Endothelial cell (in vitro differentiated cells): ENCODE results near the gene CADM4. TPM values are rescaled to one million over a fixed set of nuclear protein-coding genes. Genes with fewer than 3 reads are reported as not detected.
"Not testable (repeated sequence)": the region's sequence is repeated elsewhere in the genome, so short reads cannot be mapped to it uniquely, and the experiment has no call there.

Experiments
- DNase-seq: peaks from one replicate; pipeline ENCODE4 v3.0.0; 2021; ENCODE audit warnings: low spot score
- H3K27ac Mint-ChIP-seq: one replicate; pipeline ENCODE4 v1.8.0; 2021; ENCODE audit warnings: mixed read lengths, inconsistent platforms; ENCODE audit not compliant: unreplicated experiment
- H3K27me3 Mint-ChIP-seq: one replicate; pipeline ENCODE4 v1.8.0; 2021; ENCODE audit warnings: mild to moderate bottlenecking, moderate library complexity, mixed read lengths, inconsistent platforms; ENCODE audit not compliant: unreplicated experiment
- H3K36me3 Mint-ChIP-seq: one replicate; pipeline ENCODE4 v1.8.0; 2021; ENCODE audit warnings: mild to moderate bottlenecking, low read depth, mixed read lengths, inconsistent platforms; ENCODE audit not compliant: unreplicated experiment
- H3K4me1 Mint-ChIP-seq: one replicate; pipeline ENCODE4 v1.8.0; 2021; ENCODE audit warnings: mild to moderate bottlenecking, mixed read lengths, inconsistent platforms; ENCODE audit not compliant: unreplicated experiment
- H3K4me3 Mint-ChIP-seq: one replicate; pipeline ENCODE4 v1.8.0; 2021; ENCODE audit warnings: mild to moderate bottlenecking, mixed read lengths, inconsistent platforms; ENCODE audit not compliant: unreplicated experiment
- H3K9me3 Mint-ChIP-seq: one replicate; pipeline ENCODE4 v1.8.0; 2021; ENCODE audit warnings: mixed read lengths, inconsistent platforms; ENCODE audit not compliant: unreplicated experiment
- total RNA-seq: library from RNA; stranded (reverse); fragmentation: NEBNext Ultra II Directional; extraction: Animal tissue kit (Norgen Biotek cat#: 25700); gene quantifications from one replicate; pipeline ENCODE4 v1.2.1, GENCODE V29; 2021; ENCODE audit not compliant: unreplicated experiment
- TF ChIP-seq, protein P1 (sequence below): fragments of 200-600 bp; sonication (generic); IDR thresholded peaks from one replicate; pipeline ENCODE4 v1.5.0; 2021; ENCODE audit warnings: antibody characterized with exemption; ENCODE audit not compliant: unreplicated experiment

CADM4 gene
- total RNA-seq, 1 donor from 2014 or later = 21.1 TPM

DNA sequence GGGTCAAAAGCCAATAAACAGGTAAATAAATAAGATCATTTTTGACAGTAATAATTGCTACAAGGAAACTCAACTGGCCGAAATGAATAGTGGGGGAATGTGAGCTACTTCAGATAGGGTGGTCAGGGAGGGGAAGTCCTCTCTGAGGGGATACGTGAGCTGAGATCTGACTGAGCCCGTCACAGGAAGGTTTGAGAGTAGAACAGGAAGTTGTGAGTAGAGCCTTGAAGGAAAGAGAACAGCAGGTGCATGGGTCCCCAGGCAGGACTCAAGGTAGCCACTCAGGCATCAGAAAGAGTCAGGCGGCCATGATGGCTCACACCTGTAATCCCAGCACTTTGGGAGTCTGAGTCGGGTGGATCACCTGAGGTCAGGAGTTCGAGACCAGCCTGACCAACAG, 50.0 kb downstream of the CADM4 start:
- H3K27ac Mint-ChIP-seq = no peak overlapping the region
- H3K9me3 Mint-ChIP-seq = no peaks in the 10 kb centered on the region
- H3K36me3 Mint-ChIP-seq = peaks cover 29% of the 10 kb centered on the region

DNA sequence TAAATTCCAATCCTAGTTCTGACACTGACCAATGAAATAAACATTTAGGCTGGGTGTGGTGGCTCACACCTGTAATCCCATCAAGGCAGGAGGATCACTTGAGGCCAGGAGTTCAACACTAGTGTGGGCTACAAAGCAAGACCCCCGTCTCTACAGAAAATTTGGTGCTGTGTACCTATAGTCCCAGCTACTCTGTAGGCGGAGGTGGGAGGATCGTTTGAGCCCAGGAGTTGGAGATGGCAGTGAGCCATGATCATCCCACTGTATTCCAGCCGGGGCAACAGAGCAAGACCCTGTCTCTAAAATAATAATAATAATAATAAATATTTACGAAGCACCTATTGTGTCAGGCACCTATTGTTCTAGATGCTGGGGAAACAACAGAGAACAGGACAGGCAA, 50.4 kb downstream of the CADM4 start:
- H3K27ac Mint-ChIP-seq = no peak overlapping the region
- no peaks in the 10 kb centered on the region for H3K9me3 Mint-ChIP-seq
- TF ChIP-seq, protein P1, sequence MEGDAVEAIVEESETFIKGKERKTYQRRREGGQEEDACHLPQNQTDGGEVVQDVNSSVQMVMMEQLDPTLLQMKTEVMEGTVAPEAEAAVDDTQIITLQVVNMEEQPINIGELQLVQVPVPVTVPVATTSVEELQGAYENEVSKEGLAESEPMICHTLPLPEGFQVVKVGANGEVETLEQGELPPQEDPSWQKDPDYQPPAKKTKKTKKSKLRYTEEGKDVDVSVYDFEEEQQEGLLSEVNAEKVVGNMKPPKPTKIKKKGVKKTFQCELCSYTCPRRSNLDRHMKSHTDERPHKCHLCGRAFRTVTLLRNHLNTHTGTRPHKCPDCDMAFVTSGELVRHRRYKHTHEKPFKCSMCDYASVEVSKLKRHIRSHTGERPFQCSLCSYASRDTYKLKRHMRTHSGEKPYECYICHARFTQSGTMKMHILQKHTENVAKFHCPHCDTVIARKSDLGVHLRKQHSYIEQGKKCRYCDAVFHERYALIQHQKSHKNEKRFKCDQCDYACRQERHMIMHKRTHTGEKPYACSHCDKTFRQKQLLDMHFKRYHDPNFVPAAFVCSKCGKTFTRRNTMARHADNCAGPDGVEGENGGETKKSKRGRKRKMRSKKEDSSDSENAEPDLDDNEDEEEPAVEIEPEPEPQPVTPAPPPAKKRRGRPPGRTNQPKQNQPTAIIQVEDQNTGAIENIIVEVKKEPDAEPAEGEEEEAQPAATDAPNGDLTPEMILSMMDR = no peak
- DNase-seq = no peak
- peaks cover 29% of the 10 kb centered on the region for H3K36me3 Mint-ChIP-seq
- H3K4me1 Mint-ChIP-seq = peaks cover 10% of the 10 kb centered on the region
- H3K27me3 Mint-ChIP-seq = peaks cover 12% of the 10 kb centered on the region
- no peak overlapping the region for H3K4me3 Mint-ChIP-seq

More for the DNA sequence above, 50.0 kb downstream of the CADM4 start:
- H3K4me3 Mint-ChIP-seq = peak overlapping the region; percentile 58
- DNase-seq = no peak
- peaks cover 11% of the 10 kb centered on the region for H3K27me3 Mint-ChIP-seq
- TF ChIP-seq, protein P1 = no peak
- H3K4me1 Mint-ChIP-seq = peaks cover 10% of the 10 kb centered on the region

DNA sequence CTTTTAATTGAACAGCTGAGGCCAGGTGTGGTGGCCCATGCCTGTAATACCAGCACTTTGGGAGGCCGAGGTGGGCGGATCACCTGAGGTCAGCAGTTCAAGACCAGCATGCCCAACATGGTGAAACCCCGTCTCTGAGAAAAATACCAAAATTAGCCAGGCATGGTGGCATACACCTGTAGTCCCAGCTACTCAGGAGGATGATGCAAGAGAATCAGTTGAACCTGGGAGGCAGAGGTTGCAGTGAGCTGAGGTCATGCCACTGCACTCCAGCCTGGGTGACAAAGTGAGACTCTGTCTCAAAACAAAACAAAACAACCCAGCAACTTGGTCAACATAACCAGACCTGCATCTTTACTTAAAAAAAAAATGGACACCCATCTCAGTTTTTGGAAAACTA, 52.6 kb downstream of the CADM4 start:
- H3K36me3 Mint-ChIP-seq = peaks cover 17% of the 10 kb centered on the region
- not testable (repeated sequence) for DNase-seq, H3K9me3 Mint-ChIP-seq, H3K4me3 Mint-ChIP-seq, H3K27ac Mint-ChIP-seq, H3K4me1 Mint-ChIP-seq
- peaks cover 10% of the 10 kb centered on the region for H3K27me3 Mint-ChIP-seq

DNA sequence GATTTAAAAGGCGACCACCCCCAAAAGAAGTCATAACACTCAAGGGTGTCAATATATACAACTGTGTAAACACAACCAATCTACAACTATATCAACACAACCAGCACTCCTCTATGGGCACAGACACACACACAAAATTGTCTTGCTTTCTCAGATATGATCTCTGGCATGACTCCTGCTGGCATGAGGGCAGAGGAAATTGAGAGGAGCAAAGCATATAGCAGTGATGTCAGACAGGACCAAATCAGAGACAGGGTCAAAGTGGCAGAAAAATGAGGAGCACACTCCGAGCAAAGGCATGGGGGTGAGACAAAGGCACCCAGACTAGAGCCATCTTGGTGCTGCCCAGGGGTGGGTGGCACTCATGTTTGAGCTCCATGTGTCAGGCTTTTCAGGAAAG, 53.3 kb downstream of the CADM4 start:
- no peaks in the 10 kb centered on the region for H3K9me3 Mint-ChIP-seq
- no peak overlapping the region for H3K27ac Mint-ChIP-seq
- TF ChIP-seq, protein P1 = no peak
- peak overlapping the region; percentile 65 for H3K4me3 Mint-ChIP-seq
- H3K36me3 Mint-ChIP-seq = peaks cover 17% of the 10 kb centered on the region
- peaks cover 10% of the 10 kb centered on the region for H3K27me3 Mint-ChIP-seq
- H3K4me1 Mint-ChIP-seq = peaks cover 6% of the 10 kb centered on the region
- DNase-seq = no peak

DNA sequence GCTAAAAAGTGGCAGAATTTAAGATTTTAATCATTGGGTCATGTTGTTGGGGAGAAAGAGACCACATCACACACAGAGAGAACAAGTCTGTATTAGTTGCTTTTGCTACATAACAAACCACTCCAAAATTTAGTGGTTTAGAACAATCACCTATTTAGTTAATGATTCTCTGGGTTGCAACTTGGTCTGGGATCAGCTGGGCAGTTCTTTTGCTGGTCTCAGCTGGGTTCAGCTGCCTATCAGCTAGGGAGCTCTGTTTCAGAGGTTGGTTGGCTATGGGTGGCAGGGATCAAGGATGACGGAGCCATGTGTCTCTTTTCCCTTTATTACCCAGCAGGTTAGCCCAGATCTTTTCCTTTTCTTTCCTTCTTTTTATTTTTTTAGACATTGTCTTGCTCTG, 55.2 kb downstream of the CADM4 start:
- Mint-ChIP-seq H3K4me3 (no peak overlapping the region), H3K27ac (no peak overlapping the region), H3K36me3 (peaks cover 12% of the 10 kb centered on the region), H3K4me1 (peaks cover 11% of the 10 kb centered on the region), H3K27me3 (peaks cover 5% of the 10 kb centered on the region), H3K9me3 (no peaks in the 10 kb centered on the region)
- TF ChIP-seq, protein P1 = no peak
- no peak for DNase-seq
